Activated naive CD8-positive, alpha-beta T cell treated with anti-CD3 and anti-CD28 coated beads for 36 hours (primary cell): ENCODE results near the gene C1orf226. TPM values are rescaled to one million over a fixed set of nuclear protein-coding genes. Genes with fewer than 3 reads are reported as not detected.
"Not testable (repeated sequence)": the region's sequence is repeated elsewhere in the genome, so short reads cannot be mapped to it uniquely, and the experiment has no call there.

Experiments
- DNase-seq: peaks from one replicate; pipeline ENCODE4 v3.0.0; 2021
- H3K27ac Mint-ChIP-seq: one replicate; pipeline ENCODE4 v1.8.0; 2022; ENCODE audit warnings: mild to moderate bottlenecking, moderate library complexity, mixed read lengths
- H3K27me3 Mint-ChIP-seq: one replicate; pipeline ENCODE4 v1.8.0; 2022; ENCODE audit warnings: mild to moderate bottlenecking, mixed read lengths
- H3K36me3 Mint-ChIP-seq: one replicate; pipeline ENCODE4 v1.8.0; 2021; ENCODE audit warnings: mild to moderate bottlenecking, mixed read lengths
- H3K4me1 Mint-ChIP-seq: one replicate; pipeline ENCODE4 v1.8.0; 2021; ENCODE audit warnings: mixed read lengths
- H3K4me3 Mint-ChIP-seq: one replicate; pipeline ENCODE4 v1.8.0; 2022; ENCODE audit warnings: mild to moderate bottlenecking, moderate library complexity, mixed read lengths
- H3K9me3 Mint-ChIP-seq: one replicate; pipeline ENCODE4 v1.8.0; 2022; ENCODE audit warnings: mixed read lengths
- total RNA-seq, 2 experiments: library from RNA; stranded (reverse); gene quantifications; one replicate each; pipeline ENCODE4 v1.2.3, GENCODE V29; 2021

The C1orf226 gene, protein sequence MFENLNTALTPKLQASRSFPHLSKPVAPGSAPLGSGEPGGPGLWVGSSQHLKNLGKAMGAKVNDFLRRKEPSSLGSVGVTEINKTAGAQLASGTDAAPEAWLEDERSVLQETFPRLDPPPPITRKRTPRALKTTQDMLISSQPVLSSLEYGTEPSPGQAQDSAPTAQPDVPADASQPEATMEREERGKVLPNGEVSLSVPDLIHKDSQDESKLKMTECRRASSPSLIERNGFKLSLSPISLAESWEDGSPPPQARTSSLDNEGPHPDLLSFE
- under 1 TPM; 0.14 to 0.44 TPM for total RNA-seq

GRCh38 chr1:162381383-162381782, at the start of gene C1orf226:
TSS of gene C1orf226 (plus strand) at chr1:162381728. CDS start at chr1:162381902, 174 bp downstream.
- no peak within 1 kb of the TSS for H3K4me3 Mint-ChIP-seq
- H3K27me3 Mint-ChIP-seq, result no peaks in the 10 kb centered on the region
- H3K27ac Mint-ChIP-seq, result no peak within 1 kb of the TSS
- no peaks in the 10 kb centered on the region for H3K9me3 Mint-ChIP-seq
- H3K4me1 Mint-ChIP-seq, result no peaks in the 10 kb centered on the region
- no peak for DNase-seq
- H3K36me3 Mint-ChIP-seq, result no peaks in the 10 kb centered on the region

- Mint-ChIP-seq H3K27ac (no peak overlapping the region), H3K27me3 (no peaks in the 10 kb centered on the region), H3K36me3 (no peaks in the 10 kb centered on the region), H3K4me3 (no peak overlapping the region), H3K4me1 (no peaks in the 10 kb centered on the region), H3K9me3 (no peaks in the 10 kb centered on the region)
- DNase-seq, result no peak
These were observed 47.5 kb upstream of the C1orf226 start for GRCh38 chr1:162333991-162334390.

GRCh38 chr1:162335126-162335525, 46.4 kb upstream of the C1orf226 start:
- Mint-ChIP-seq H3K27me3 (no peaks in the 10 kb centered on the region), H3K27ac (no peak overlapping the region), H3K4me1 (no peaks in the 10 kb centered on the region), H3K4me3 (no peak overlapping the region), H3K36me3 (no peaks in the 10 kb centered on the region), H3K9me3 (no peaks in the 10 kb centered on the region)
- no peak for DNase-seq

DNA sequence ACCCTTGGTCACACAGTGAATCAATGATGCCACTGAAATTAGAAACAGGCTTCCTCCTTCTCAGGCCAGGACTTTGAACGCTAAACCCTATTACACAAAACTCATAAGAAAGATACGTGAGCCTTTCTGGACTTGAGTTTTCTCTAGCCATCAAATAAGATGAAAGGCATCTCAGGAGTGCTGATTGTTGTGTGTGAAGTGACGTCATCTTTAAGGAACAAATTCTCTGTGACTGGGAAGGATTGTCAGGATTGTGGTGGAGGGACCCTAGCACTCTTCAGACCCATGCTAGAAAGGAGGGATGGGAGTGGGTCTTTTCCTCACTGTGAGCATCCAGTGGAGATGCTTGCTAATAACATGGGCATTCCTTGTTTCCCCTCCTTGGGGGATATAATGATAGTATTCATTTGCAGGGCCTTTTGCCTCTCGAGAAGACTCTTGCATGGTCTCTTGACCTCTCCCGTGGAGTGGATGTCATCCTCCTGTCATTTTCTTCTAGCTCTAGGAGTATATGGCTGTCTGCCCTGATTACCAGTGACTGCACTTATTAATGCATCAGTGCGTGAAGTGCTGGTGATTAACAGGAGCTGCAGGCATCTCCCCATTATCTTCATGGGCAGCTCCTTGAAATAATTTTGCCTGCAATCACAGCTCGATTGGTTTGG, 44.8 kb upstream of the C1orf226 start:
- Mint-ChIP-seq H3K27me3 (no peaks in the 10 kb centered on the region), H3K36me3 (no peaks in the 10 kb centered on the region), H3K9me3 (no peaks in the 10 kb centered on the region), H3K27ac (no peak overlapping the region), H3K4me1 (no peaks in the 10 kb centered on the region), H3K4me3 (no peak overlapping the region)
- no peak for DNase-seq

DNA sequence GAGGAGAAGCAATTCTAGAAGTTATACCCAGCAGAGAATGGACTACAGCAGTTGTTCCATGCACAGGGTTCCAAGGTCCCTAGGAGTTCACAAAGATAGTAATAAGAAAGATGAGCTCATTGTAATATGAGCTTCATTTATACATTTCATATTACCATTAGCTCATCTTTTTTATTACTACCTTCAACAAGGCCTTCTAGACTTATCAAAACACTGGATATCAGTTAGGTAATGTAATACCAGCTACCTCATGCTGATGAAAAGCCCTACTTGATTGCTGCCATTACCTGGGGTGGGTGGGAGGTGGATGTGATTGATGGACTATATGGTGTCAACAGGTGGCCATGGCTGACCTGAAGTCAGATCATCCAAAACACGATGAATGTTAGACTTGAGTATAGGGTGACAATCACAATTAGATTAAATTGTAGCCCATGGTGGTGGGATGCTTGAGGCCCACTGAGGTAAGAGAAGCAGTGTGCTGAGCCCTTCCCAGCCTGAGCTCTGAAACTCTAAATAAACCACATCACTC, 39.0 kb upstream of the C1orf226 start:
- no peak overlapping the region for H3K4me3 Mint-ChIP-seq
- DNase-seq, result no peak
- H3K4me1 Mint-ChIP-seq, result no peaks in the 10 kb centered on the region
- no peak overlapping the region for H3K27ac Mint-ChIP-seq
- H3K27me3 Mint-ChIP-seq, result peaks cover 2% of the 10 kb centered on the region
- no peaks in the 10 kb centered on the region for H3K36me3 Mint-ChIP-seq
- no peaks in the 10 kb centered on the region for H3K9me3 Mint-ChIP-seq

- no peak overlapping the region for H3K4me3 Mint-ChIP-seq
- H3K36me3 Mint-ChIP-seq, result no peaks in the 10 kb centered on the region
- DNase-seq, result no peak
- H3K4me1 Mint-ChIP-seq, result no peaks in the 10 kb centered on the region
- H3K27ac Mint-ChIP-seq, result no peak overlapping the region
- peaks cover 2% of the 10 kb centered on the region for H3K27me3 Mint-ChIP-seq
- H3K9me3 Mint-ChIP-seq, result no peaks in the 10 kb centered on the region
These were observed 38.1 kb upstream of the C1orf226 start for GRCh38 chr1:162343470-162343869.

GRCh38 chr1:162347281-162347680, 34.2 kb upstream of the C1orf226 start:
- Mint-ChIP-seq H3K36me3 (no peaks in the 10 kb centered on the region), H3K4me3 (no peak overlapping the region), H3K9me3 (no peaks in the 10 kb centered on the region), H3K4me1 (no peaks in the 10 kb centered on the region), H3K27me3 (peaks cover 2% of the 10 kb centered on the region), H3K27ac (no peak overlapping the region)
- no peak for DNase-seq

- Mint-ChIP-seq H3K9me3 (no peaks in the 10 kb centered on the region), H3K4me3 (no peak overlapping the region), H3K27ac (no peak overlapping the region), H3K27me3 (no peaks in the 10 kb centered on the region), H3K4me1 (no peaks in the 10 kb centered on the region), H3K36me3 (no peaks in the 10 kb centered on the region)
- no peak for DNase-seq
These were observed 31.7 kb upstream of the C1orf226 start for GRCh38 chr1:162349635-162350330.

- no peak overlapping the region for H3K27ac Mint-ChIP-seq
- no peaks in the 10 kb centered on the region for H3K36me3 Mint-ChIP-seq
- H3K4me1 Mint-ChIP-seq, result no peaks in the 10 kb centered on the region
- no peak for DNase-seq
- H3K27me3 Mint-ChIP-seq, result no peaks in the 10 kb centered on the region
- H3K4me3 Mint-ChIP-seq, result no peak overlapping the region
- H3K9me3 Mint-ChIP-seq, result no peaks in the 10 kb centered on the region
These were observed 30.2 kb upstream of the C1orf226 start for GRCh38 chr1:162351246-162351842.

GRCh38 chr1:162351874-162352273, 29.7 kb upstream of the C1orf226 start:
- H3K4me1 Mint-ChIP-seq, H3K9me3 Mint-ChIP-seq, H3K4me3 Mint-ChIP-seq, H3K36me3 Mint-ChIP-seq, H3K27ac Mint-ChIP-seq, H3K27me3 Mint-ChIP-seq, DNase-seq: not testable (repeated sequence)

DNA sequence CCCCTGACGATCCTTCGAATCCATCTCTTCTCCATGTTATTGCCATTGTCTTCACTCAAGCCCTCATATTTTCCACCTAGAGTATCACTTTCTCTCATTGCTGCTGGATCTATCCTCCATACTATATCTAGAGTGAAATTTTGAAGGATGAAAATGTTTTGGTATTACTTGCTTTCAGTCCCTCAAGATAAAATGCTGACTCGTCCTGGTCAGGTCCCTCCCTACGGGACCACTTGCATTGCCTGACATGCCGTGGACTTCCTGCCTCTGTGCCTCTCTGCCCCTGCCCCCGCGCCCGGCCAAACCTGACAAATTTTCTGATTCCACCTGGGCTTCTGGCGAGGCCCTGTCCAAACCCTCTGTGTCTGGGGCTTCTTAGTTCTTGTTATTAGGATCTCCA, 28.4 kb upstream of the C1orf226 start:
- Mint-ChIP-seq H3K36me3 (no peaks in the 10 kb centered on the region), H3K9me3 (no peaks in the 10 kb centered on the region), H3K27me3 (peaks cover 7% of the 10 kb centered on the region)

GRCh38 chr1:162353702-162354101, 27.8 kb upstream of the C1orf226 start:
- H3K9me3 Mint-ChIP-seq, result no peaks in the 10 kb centered on the region
- no peak overlapping the region for H3K27ac Mint-ChIP-seq
- no peak overlapping the region for H3K4me3 Mint-ChIP-seq
- no peak for DNase-seq
- H3K27me3 Mint-ChIP-seq, result peaks cover 7% of the 10 kb centered on the region
- no peaks in the 10 kb centered on the region for H3K4me1 Mint-ChIP-seq
- no peaks in the 10 kb centered on the region for H3K36me3 Mint-ChIP-seq

More for the DNA sequence above, 28.4 kb upstream of the C1orf226 start:
- no peak for DNase-seq
- H3K27ac Mint-ChIP-seq, result no peak overlapping the region
- H3K4me1 Mint-ChIP-seq, result no peaks in the 10 kb centered on the region
- H3K4me3 Mint-ChIP-seq, result no peak overlapping the region

GRCh38 chr1:162357681-162358266, 23.8 kb upstream of the C1orf226 start:
- Mint-ChIP-seq H3K9me3 (no peaks in the 10 kb centered on the region), H3K36me3 (no peaks in the 10 kb centered on the region), H3K27me3 (peaks cover 7% of the 10 kb centered on the region), H3K27ac (no peak overlapping the region), H3K4me3 (no peak overlapping the region), H3K4me1 (no peaks in the 10 kb centered on the region)
- DNase-seq, result no peak

- peaks cover 7% of the 10 kb centered on the region for H3K27me3 Mint-ChIP-seq
These were observed 22.6 kb upstream of the C1orf226 start for GRCh38 chr1:162358928-162359327.

More at GRCh38 chr1:162358928-162359327, 22.6 kb upstream of the C1orf226 start:
- DNase-seq, result no peak
- H3K4me3 Mint-ChIP-seq, result no peak overlapping the region
- H3K36me3 Mint-ChIP-seq, result no peaks in the 10 kb centered on the region
- H3K9me3 Mint-ChIP-seq, result no peaks in the 10 kb centered on the region
- H3K4me1 Mint-ChIP-seq, result no peaks in the 10 kb centered on the region
- H3K27ac Mint-ChIP-seq, result no peak overlapping the region
